ENCODE data around the gene CLSTN3.
"Not testable (repeated sequence)": the region's sequence is repeated elsewhere in the genome, so short reads cannot be mapped to it uniquely, and the experiment has no call there.

Gene CLSTN3

GRCh38 chr12:7169951-7170350, 39.8 kb downstream of the CLSTN3 start:
- TF ChIP-seq CTCF (IDR thresholded peaks at IDR 0.05; ENCODE audit: extremely low read depth, insufficient read depth, missing control alignments) = no peak
- no peak for DNase-seq (ENCODE audit: low spot score)
- in situ Hi-C loops (cut with MboI; ENCODE audit: low pct_unique_long_range_greater_than_20kb, low sequenced_read_pairs, unreplicated experiment) = no loop called here

DNA sequence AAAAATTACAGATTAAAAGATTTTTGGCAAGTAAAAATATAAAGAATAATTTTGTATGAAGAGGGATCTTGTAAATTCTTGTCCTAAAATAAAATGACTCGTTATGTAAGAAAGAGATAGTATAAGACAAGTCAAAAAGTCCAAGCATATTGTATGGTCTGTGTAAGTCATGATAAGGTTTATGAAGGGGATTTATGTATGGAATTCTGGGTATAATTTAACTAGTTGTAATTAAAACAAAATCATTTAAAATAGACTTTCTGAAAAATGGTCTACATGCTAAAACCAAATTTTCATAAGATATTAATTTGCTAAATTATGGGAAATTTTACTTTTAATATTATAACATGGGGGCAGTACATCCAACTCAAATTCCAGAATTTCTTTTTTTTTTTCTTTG, 41.7 kb downstream of the CLSTN3 start:
- in situ Hi-C loops (cut with MboI; ENCODE audit: low pct_unique_long_range_greater_than_20kb, low sequenced_read_pairs, unreplicated experiment) = no loop called here
- no peak for TF ChIP-seq CTCF (IDR thresholded peaks at IDR 0.05; ENCODE audit: extremely low read depth, insufficient read depth, missing control alignments)
- DNase-seq (ENCODE audit: low spot score) = no peak

DNA sequence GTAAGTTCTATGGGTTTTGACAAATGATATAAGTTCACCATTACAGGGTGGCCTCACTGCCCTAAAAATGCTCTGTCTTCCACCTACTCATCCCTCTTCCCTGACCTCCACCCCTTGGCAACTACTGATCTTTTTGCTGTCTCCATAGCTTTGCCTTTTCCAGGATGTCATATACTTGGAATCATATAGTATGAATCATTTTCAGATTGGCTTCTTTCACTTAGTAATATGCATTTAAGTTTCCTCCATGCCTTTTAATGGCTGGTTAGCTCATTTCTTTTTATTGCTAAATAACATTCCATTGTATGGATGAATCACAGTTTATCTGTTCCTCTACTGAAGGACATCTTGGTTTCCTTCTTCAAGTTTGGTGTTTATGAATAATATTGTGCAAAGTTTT, 45.3 kb downstream of the CLSTN3 start:
- no peak for TF ChIP-seq CTCF (IDR thresholded peaks at IDR 0.05; ENCODE audit: extremely low read depth, insufficient read depth, missing control alignments)
- in situ Hi-C loops (cut with MboI; ENCODE audit: low pct_unique_long_range_greater_than_20kb, low sequenced_read_pairs, unreplicated experiment) = no loop called here
- no peak for DNase-seq (ENCODE audit: low spot score)

DNA sequence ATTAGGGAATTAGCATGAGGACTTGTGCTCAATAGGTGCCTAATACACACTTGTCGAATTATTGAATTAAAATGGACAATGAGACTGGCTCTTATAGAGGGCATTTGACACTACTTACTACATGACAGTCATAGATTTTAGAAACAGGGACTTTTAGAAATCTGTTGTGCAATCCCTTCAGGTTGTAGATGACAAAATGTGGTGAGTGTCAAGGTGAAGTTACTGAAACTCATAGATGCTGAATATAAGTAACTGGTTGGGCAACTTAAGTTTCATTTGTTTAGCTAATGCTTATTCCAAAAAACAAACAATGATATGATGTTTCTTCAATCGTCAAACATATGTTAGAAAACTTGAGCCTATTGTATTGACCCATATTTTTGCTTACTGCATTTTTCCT, 46.4 kb downstream of the CLSTN3 start:
- TF ChIP-seq CTCF (IDR thresholded peaks at IDR 0.05; ENCODE audit: extremely low read depth, insufficient read depth, missing control alignments) = no peak
- in situ Hi-C loops (cut with MboI; ENCODE audit: low pct_unique_long_range_greater_than_20kb, low sequenced_read_pairs, unreplicated experiment) = no loop called here
- DNase-seq (ENCODE audit: low spot score) = no peak

- DNase-seq (ENCODE audit: low spot score) = no peak
- TF ChIP-seq CTCF (IDR thresholded peaks at IDR 0.05; ENCODE audit: extremely low read depth, insufficient read depth, missing control alignments) = no peak
- in situ Hi-C loops (cut with MboI; ENCODE audit: low pct_unique_long_range_greater_than_20kb, low sequenced_read_pairs, unreplicated experiment) = no loop called here
These were observed 48.3 kb downstream of the CLSTN3 start for GRCh38 chr12:7178481-7178880.

- DNase-seq (ENCODE audit: low spot score) = no peak
- no peak for TF ChIP-seq CTCF (IDR thresholded peaks at IDR 0.05; ENCODE audit: extremely low read depth, insufficient read depth, missing control alignments)
- in situ Hi-C loops (cut with MboI; ENCODE audit: low pct_unique_long_range_greater_than_20kb, low sequenced_read_pairs, unreplicated experiment) = no loop called here
These were observed 50.5 kb downstream of the CLSTN3 start for GRCh38 chr12:7180685-7181084.

DNA sequence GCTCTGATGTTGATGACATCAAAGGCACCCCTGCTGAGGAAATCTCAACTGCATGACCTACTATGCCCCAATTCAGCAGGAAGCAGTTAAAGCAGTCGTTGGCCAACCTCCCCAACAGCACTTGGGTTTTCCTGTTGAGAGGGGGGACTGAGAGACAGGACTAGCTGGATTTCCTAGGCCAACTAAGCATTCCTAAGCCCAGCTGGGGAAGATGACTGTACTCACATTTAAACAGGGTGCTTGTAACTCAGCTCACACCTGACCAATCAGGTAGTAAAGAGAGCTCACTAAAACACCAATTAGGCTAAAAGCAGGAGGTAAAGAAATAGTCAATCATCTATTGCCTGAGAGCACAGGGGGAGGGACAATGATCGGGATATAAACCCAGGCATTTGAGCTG, 55.9 kb downstream of the CLSTN3 start:
- in situ Hi-C loops (cut with MboI; ENCODE audit: low pct_unique_long_range_greater_than_20kb, low sequenced_read_pairs, unreplicated experiment); DNase-seq (ENCODE audit: low spot score): not testable (repeated sequence)

Data from GM13977 (cell line).